ENCODE measurements around the gene MMS22L.

GRCh38 chr6:97291896-97292295, 8.9 kb upstream of the MMS22L start:
- TF ChIP-seq SIN3A (IDR thresholded peaks at IDR 0.05; ENCODE audit: borderline replicate concordance, insufficient read depth, low read length) (no peak), POLR2AphosphoS5 (IDR thresholded peaks at IDR 0.05; ENCODE audit: low read depth, low read length) (no peak), TAF1 (IDR thresholded peaks at IDR 0.05; ENCODE audit: borderline replicate concordance, insufficient read depth, low read length) (no peak), REST (IDR thresholded peaks at IDR 0.05; ENCODE audit: insufficient read depth in 1 of 2, low read depth in 2 of 2, low read length in 2 of 2) (no peak), FOXP2 (optimal IDR thresholded peaks at IDR 0.05; ENCODE audit: borderline replicate concordance, extremely low read depth, extremely low read length, insufficient read depth) (no peak)

Measured in PFSK-1 (cell line).